ENCODE measurements around the gene TANC1. TPM values are rescaled to one million over a fixed set of nuclear protein-coding genes. Genes with fewer than 3 reads are reported as not detected.

TANC1 gene
- total RNA-seq, 2 experiments from 2014 or later, result 0.41 to 0.47 TPM

GRCh38 chr2:159074605-159075004, 106.2 kb downstream of the TANC1 start:
- no peaks in the 10 kb centered on the region for H3K36me3 Mint-ChIP-seq (ENCODE audit: low read depth)
- no peak for TF ChIP-seq CTCF (IDR thresholded peaks at IDR 0.05)
- H3K27me3 Mint-ChIP-seq, result no peaks in the 10 kb centered on the region
- ATAC-seq (ENCODE audit: poor library complexity), result no peak
- no peaks in the 10 kb centered on the region for H3K9me3 Mint-ChIP-seq
- POLR2A ChIA-PET, result no interaction called here
- no peak overlapping the region for H3K27ac ChIP-seq (ENCODE audit: low read depth in 1 of 2, low read length in 2 of 2)
- no peaks in the 10 kb centered on the region for H3K4me1 Mint-ChIP-seq (ENCODE audit: low read depth)
- intact Hi-C loops (cut with DNase I, micrococcal nuclease), result no loop called here
- no peak overlapping the region for H3K4me3 ChIP-seq (ENCODE audit: low read length)
- no peaks in the 10 kb centered on the region for H3K36me3 ChIP-seq (ENCODE audit: insufficient read depth, low read length)
- no peaks in the 10 kb centered on the region for H3K4me1 ChIP-seq (ENCODE audit: insufficient read depth, low read length)
- H3K4me3 Mint-ChIP-seq, result no peak overlapping the region
- DNase-seq, result no peak
- H3K27me3 ChIP-seq (ENCODE audit: control insufficient read depth in 1 of 2, insufficient read depth in 2 of 2, low read length in 2 of 2), result no peaks in the 10 kb centered on the region
- CTCF ChIA-PET, result no interaction called here
- no peaks in the 10 kb centered on the region for H3K9me3 ChIP-seq (ENCODE audit: control insufficient read depth in 1 of 2, insufficient read depth in 1 of 2, low read length in 2 of 2)
- H3K27ac Mint-ChIP-seq, result no peak overlapping the region

GRCh38 chr2:159075727-159076126, 107.3 kb downstream of the TANC1 start:
- Histone ChIP-seq H3K27me3 (ENCODE audit: control insufficient read depth in 1 of 2, insufficient read depth in 2 of 2, low read length in 2 of 2) (no peaks in the 10 kb centered on the region), H3K4me3 (ENCODE audit: low read length) (no peak overlapping the region), H3K9me3 (ENCODE audit: control insufficient read depth in 1 of 2, insufficient read depth in 1 of 2, low read length in 2 of 2) (no peaks in the 10 kb centered on the region), H3K36me3 (ENCODE audit: insufficient read depth, low read length) (no peaks in the 10 kb centered on the region), H3K27ac (ENCODE audit: low read depth in 1 of 2, low read length in 2 of 2) (no peak overlapping the region), H3K4me1 (ENCODE audit: insufficient read depth, low read length) (no peaks in the 10 kb centered on the region)
- H3K27me3 Mint-ChIP-seq, result no peaks in the 10 kb centered on the region
- TF ChIP-seq CTCF (IDR thresholded peaks at IDR 0.05), result no peak
- H3K36me3 Mint-ChIP-seq (ENCODE audit: low read depth), result no peaks in the 10 kb centered on the region
- DNase-seq (no peak), ATAC-seq (ENCODE audit: poor library complexity) (no peak)
- no peaks in the 10 kb centered on the region for H3K4me1 Mint-ChIP-seq (ENCODE audit: low read depth)
- H3K4me3 Mint-ChIP-seq, result no peak overlapping the region
- POLR2A ChIA-PET, result no interaction called here
- CTCF ChIA-PET, result no interaction called here
- H3K27ac Mint-ChIP-seq, result no peak overlapping the region
- H3K9me3 Mint-ChIP-seq, result no peaks in the 10 kb centered on the region
- intact Hi-C loops (cut with DNase I, micrococcal nuclease), result no loop called here

- Mint-ChIP-seq H3K27me3 (no peaks in the 10 kb centered on the region), H3K36me3 (ENCODE audit: low read depth) (no peaks in the 10 kb centered on the region), H3K4me3 (no peak overlapping the region), H3K27ac (no peak overlapping the region), H3K9me3 (no peaks in the 10 kb centered on the region), H3K4me1 (ENCODE audit: low read depth) (no peaks in the 10 kb centered on the region)
- ChIA-PET POLR2A (no interaction called here), CTCF (no interaction called here)
- H3K27me3 ChIP-seq (ENCODE audit: control insufficient read depth in 1 of 2, insufficient read depth in 2 of 2, low read length in 2 of 2), result no peaks in the 10 kb centered on the region
- H3K4me1 ChIP-seq (ENCODE audit: insufficient read depth, low read length), result no peaks in the 10 kb centered on the region
- no peak overlapping the region for H3K4me3 ChIP-seq (ENCODE audit: low read length)
- H3K36me3 ChIP-seq (ENCODE audit: insufficient read depth, low read length), result no peaks in the 10 kb centered on the region
- H3K27ac ChIP-seq (ENCODE audit: low read depth in 1 of 2, low read length in 2 of 2), result no peak overlapping the region
- DNase-seq (no peak), ATAC-seq (ENCODE audit: poor library complexity) (no peak)
- no peaks in the 10 kb centered on the region for H3K9me3 ChIP-seq (ENCODE audit: control insufficient read depth in 1 of 2, insufficient read depth in 1 of 2, low read length in 2 of 2)
- no peak for TF ChIP-seq CTCF (IDR thresholded peaks at IDR 0.05)
- intact Hi-C loops (cut with DNase I, micrococcal nuclease), result no loop called here
Measured at GRCh38 chr2:159076241-159076640, 107.8 kb downstream of the TANC1 start.

Data from CD4-positive, alpha-beta T cell (primary cell).